IMR-90 (cell line): ENCODE measurements around the gene FAM241A. TPM values are rescaled to one million over a fixed set of nuclear protein-coding genes. Genes with fewer than 3 reads are reported as not detected.

Experiments
- ATAC-seq: fragments of 200-7000 bp; cut with Tn5 transposase; 2 replicates; pipeline ENCODE4 v1.9.1; 2020; ENCODE audit warnings: low read depth, mild to moderate bottlenecking, moderate library complexity
- BruUV-seq: library from RNA; stranded (reverse); fragments of 400-500 nt; replicated peaks from 2 replicates; lab custom pipeline; 2021; lab: Mats Ljungman, UMichigan
- CTCF ChIA-PET: fragments of 300-600 bp; formaldehyde crosslinking; extraction: SDS; loops from one replicate; lab custom pipeline; 2021; ENCODE audit warnings: antibody characterized with exemption; lab: Yijun Ruan, JAX
- POLR2A ChIA-PET: fragments of 300-600 bp; sonication (Branson Sonifier 250); formaldehyde crosslinking; loops from one replicate; lab custom pipeline; 2022; ENCODE audit warnings: antibody characterized with exemption; ENCODE audit not compliant: unreplicated experiment; lab: Charles Lee
- DNase-seq: peaks from one replicate; pipeline ENCODE4 v3.0.0; 2013
- H2AFZ ChIP-seq: replicated peaks from 2 replicates; pipeline ENCODE3; 2013; ENCODE audit warnings: low read length, mild to moderate bottlenecking; ENCODE audit not compliant: poor library complexity
- H2AK5ac ChIP-seq: 2 replicates; pipeline ENCODE4 v1.6.1; 2013; ENCODE audit warnings: low read depth, low read length, inconsistent platforms
- H2AK9ac ChIP-seq: replicated peaks from 2 replicates; pipeline ENCODE3; 2013; ENCODE audit warnings: mild to moderate bottlenecking, low read depth, low read length, moderate library complexity; ENCODE audit not compliant: poor library complexity
- H2BK120ac ChIP-seq: 2 replicates; pipeline ENCODE4 v1.6.1; 2013; ENCODE audit warnings: low read depth, low read length, inconsistent platforms
- H2BK15ac ChIP-seq: 3 replicates; pipeline ENCODE4 v1.6.1; 2013; ENCODE audit warnings: low read depth, low read length, inconsistent platforms
- H2BK20ac ChIP-seq: 2 replicates; pipeline ENCODE4 v1.6.1; 2013; ENCODE audit warnings: low read depth, mild to moderate bottlenecking, inconsistent platforms, low read length, moderate library complexity
- H2BK5ac ChIP-seq: 2 replicates; pipeline ENCODE4 v1.6.1; 2013; ENCODE audit warnings: mild to moderate bottlenecking, low read depth, low read length, inconsistent platforms; ENCODE audit not compliant: poor library complexity, severe bottlenecking
- H3K14ac ChIP-seq: replicated peaks from 2 replicates; pipeline ENCODE4 v1.6.1; 2013; ENCODE audit warnings: low read depth, low read length, inconsistent platforms
- H3K18ac ChIP-seq: 2 replicates; pipeline ENCODE4 v1.6.1; 2013; ENCODE audit warnings: low read depth, low read length, control low read depth
- H3K23ac ChIP-seq: 2 replicates; pipeline ENCODE4 v1.6.1; 2013; ENCODE audit warnings: low read depth, low read length, inconsistent platforms
- H3K27ac ChIP-seq: 2 replicates; pipeline ENCODE4 v1.5.1; 2013; ENCODE audit warnings: mild to moderate bottlenecking, control low read depth, low read length; ENCODE audit not compliant: insufficient read depth
- H3K27me3 ChIP-seq: 2 replicates; pipeline ENCODE4 v1.6.1; 2013; ENCODE audit warnings: low read length; ENCODE audit not compliant: control insufficient read depth, insufficient read depth
- H3K36me3 ChIP-seq: 2 replicates; pipeline ENCODE4 v1.6.1; 2013; ENCODE audit warnings: low read length, mixed read lengths; ENCODE audit not compliant: control insufficient read depth, insufficient read depth
- H3K4ac ChIP-seq: 2 replicates; pipeline ENCODE4 v1.6.1; 2013; ENCODE audit warnings: low read depth, low read length, inconsistent platforms
- H3K4me1 ChIP-seq: 2 replicates; pipeline ENCODE4 v1.6.1; 2013; ENCODE audit warnings: low read length, mixed read lengths; ENCODE audit not compliant: control insufficient read depth, insufficient read depth
- H3K4me2 ChIP-seq: 2 replicates; pipeline ENCODE4 v1.6.1; 2013; ENCODE audit warnings: low read depth, mild to moderate bottlenecking, control low read depth, low read length, moderate library complexity
- H3K4me3 ChIP-seq: 2 replicates; pipeline ENCODE4 v1.5.1; 2013; ENCODE audit warnings: low read depth, mild to moderate bottlenecking, control low read depth, low read length, moderate library complexity; ENCODE audit not compliant: insufficient read depth
- H3K56ac ChIP-seq: 2 replicates; pipeline ENCODE4 v1.6.1; 2013; ENCODE audit warnings: low read length, inconsistent platforms; ENCODE audit not compliant: insufficient read depth; ENCODE audit errors: extremely low read depth
- H3K79me1 ChIP-seq, 2 experiments: 2 replicates each; pipeline ENCODE4 v1.6.1; 2013; ENCODE audit warnings: low read length in 2 of 2, inconsistent platforms in 1 of 2, low read depth in 1 of 2
- H3K9ac ChIP-seq: 2 replicates; pipeline ENCODE4 v1.6.1; 2013; ENCODE audit warnings: low read depth, low read length, control low read depth
- H3K9me1 ChIP-seq: 2 replicates; pipeline ENCODE4 v1.6.1; 2013; ENCODE audit warnings: low read length, inconsistent platforms; ENCODE audit not compliant: insufficient read depth
- H3K9me3 ChIP-seq: 2 replicates; pipeline ENCODE4 v1.6.1; 2013; ENCODE audit warnings: low read length; ENCODE audit not compliant: control insufficient read depth, insufficient read depth
- H4K20me1 ChIP-seq: 2 replicates; pipeline ENCODE4 v1.6.1; 2013; ENCODE audit warnings: low read length, inconsistent platforms; ENCODE audit not compliant: insufficient read depth
- H4K5ac ChIP-seq: 2 replicates; pipeline ENCODE4 v1.6.1; 2013; ENCODE audit warnings: mild to moderate bottlenecking, low read depth, low read length, control low read depth
- H4K8ac ChIP-seq, 2 experiments: 2 replicates each; pipeline ENCODE4 v1.6.1; 2013; ENCODE audit warnings: low read depth in 2 of 2, low read length in 2 of 2, control low read depth in 1 of 2, inconsistent platforms in 1 of 2
- H4K91ac ChIP-seq: 2 replicates; pipeline ENCODE4 v1.6.1; 2013; ENCODE audit warnings: low read depth, low read length, inconsistent platforms; ENCODE audit not compliant: insufficient read depth
- CEBPB ChIP-seq: IDR thresholded peaks from 2 replicates; pipeline ENCODE4 v1.6.1; 2012; ENCODE audit warnings: low read depth, low read length, improper control_type of control experiment
- CHD1 ChIP-seq: IDR thresholded peaks from 2 replicates; pipeline ENCODE4 v1.6.1; 2012; ENCODE audit warnings: low read depth, low read length, improper control_type of control experiment
- CTCF ChIP-seq: conservative IDR thresholded peaks from 2 replicates; pipeline ENCODE4 v1.5.1; 2012; ENCODE audit warnings: mild to moderate bottlenecking, low read depth, low read length, improper control_type of control experiment
- FOS ChIP-seq: fragments of 150-350 bp; IDR thresholded peaks from 2 replicates; pipeline ENCODE4 v1.6.1; 2016; ENCODE audit warnings: low read depth, low read length
- MAFK ChIP-seq: IDR thresholded peaks from 2 replicates; pipeline ENCODE4 v1.6.1; 2012; ENCODE audit warnings: low read depth, low read length, improper control_type of control experiment
- MAZ ChIP-seq: IDR thresholded peaks from 2 replicates; pipeline ENCODE4 v1.6.1; 2012; ENCODE audit warnings: low read depth, mild to moderate bottlenecking, low read length, improper control_type of control experiment, moderate library complexity, borderline replicate concordance
- NFE2L2 ChIP-seq: fragments of 150-350 bp; IDR thresholded peaks from 2 replicates; pipeline ENCODE4 v1.6.1; 2016; ENCODE audit warnings: low read depth, mild to moderate bottlenecking, low read length
- POLR2A ChIP-seq: IDR thresholded peaks from 2 replicates; pipeline ENCODE4 v1.6.1; 2012; ENCODE audit warnings: mild to moderate bottlenecking, low read depth, low read length
- RAD21 ChIP-seq: IDR thresholded peaks from 2 replicates; pipeline ENCODE4 v1.6.1; 2012; ENCODE audit warnings: low read length, improper control_type of control experiment
- RCOR1 ChIP-seq: IDR thresholded peaks from 2 replicates; pipeline ENCODE4 v1.6.1; 2012; ENCODE audit warnings: mild to moderate bottlenecking, low read length, improper control_type of control experiment; ENCODE audit not compliant: insufficient replicate concordance
- RFX5 ChIP-seq: IDR thresholded peaks from 2 replicates; pipeline ENCODE4 v1.8.0; 2012; ENCODE audit warnings: low read depth, mild to moderate bottlenecking, low read length, moderate library complexity
- WGBS, 2 experiments: methylation state at CpG; one replicate each; pipeline versions ENCODE4 v1.1.5 to v1.1.7; 2013; ENCODE audit warnings: missing lambda C conversion rate in 2 of 2; ENCODE audit not compliant: insufficient read length in 1 of 2; ENCODE audit errors: extremely low coverage in 2 of 2; 5-methylcytosine and 5-hydroxymethylcytosine counted together
- dilution Hi-C: fragments of 300-500 bp; cut with HindIII; formaldehyde crosslinking; loops from one replicate; pipeline ENCODE4 v1.14.3; 2018; ENCODE audit warnings: low sequenced_read_pairs; ENCODE audit not compliant: unreplicated experiment
- in situ Hi-C: fragments of 300-500 bp; cut with MboI; formaldehyde crosslinking; loops from 3 replicates; pipeline ENCODE4 v1.14.3; 2019; ENCODE audit warnings: low sequenced_read_pairs, inconsistent platforms, mixed read lengths
- intact Hi-C: fragments of 100-400 bp; cut with micrococcal nuclease; formaldehyde crosslinking; loops from 2 replicates; pipeline ENCODE4 v1.10.0; 2022
- polyA plus RNA-seq, 3 experiments: library from polyadenylated mRNA; depleted of rRNA; stranded (reverse); fragments of >200 nt; gene quantifications; 2 replicates each; pipeline ENCODE4 v1.2.3, GENCODE V29; 2012; ENCODE audit warnings: low replicate concordance in 1 of 3
- total RNA-seq: library from RNA; depleted of rRNA; stranded (reverse); fragments of >200 nt; gene quantifications from 2 replicates; pipeline ENCODE4 v1.2.3, GENCODE V29; 2012
- TF ChIP-seq, protein P1 (sequence below): fragments of 150-350 bp; IDR thresholded peaks from 2 replicates; pipeline ENCODE4 v1.6.1; 2017; ENCODE audit warnings: mild to moderate bottlenecking, antibody characterized with exemption, low read length, low read depth

Gene FAM241A
- total and polyA plus RNA-seq, 2 of the 4 experiments (the other 2 are of a cell fraction), result under 0.01 to 0.24 TPM

- H2BK5ac ChIP-seq, result no peak overlapping the region
- BruUV-seq, result no TSS peak
- WGBS, 2 experiments, result 92% methylated on average over 14 of the region's 43 CpGs; no CpG with 5 or more reads in 1 of the 2 experiments
- no peak overlapping the region for H3K4ac ChIP-seq
- ATAC-seq (no peak), DNase-seq (no peak)
- TF ChIP-seq, protein P1, sequence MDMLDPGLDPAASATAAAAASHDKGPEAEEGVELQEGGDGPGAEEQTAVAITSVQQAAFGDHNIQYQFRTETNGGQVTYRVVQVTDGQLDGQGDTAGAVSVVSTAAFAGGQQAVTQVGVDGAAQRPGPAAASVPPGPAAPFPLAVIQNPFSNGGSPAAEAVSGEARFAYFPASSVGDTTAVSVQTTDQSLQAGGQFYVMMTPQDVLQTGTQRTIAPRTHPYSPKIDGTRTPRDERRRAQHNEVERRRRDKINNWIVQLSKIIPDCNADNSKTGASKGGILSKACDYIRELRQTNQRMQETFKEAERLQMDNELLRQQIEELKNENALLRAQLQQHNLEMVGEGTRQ, result no peak
- TF ChIP-seq NFE2L2 (no peak), RFX5 (no peak), RCOR1 (no peak), CEBPB (no peak), FOS (no peak), POLR2A (no peak), RAD21 (no peak), CHD1 (no peak), MAFK (no peak), CTCF (no peak), MAZ (no peak)
- no peaks in the 10 kb centered on the region for H3K9me1 ChIP-seq
- no peak overlapping the region for H2AK9ac ChIP-seq
- H3K36me3 ChIP-seq, result no peaks in the 10 kb centered on the region
- H2BK15ac ChIP-seq, result no peak overlapping the region
- no peak overlapping the region for H2AFZ ChIP-seq
- dilution Hi-C loops (no loop called here), in situ Hi-C loops (no loop called here), intact Hi-C loops (no loop called here)
- no peak overlapping the region for H2BK120ac ChIP-seq
- no peak overlapping the region for H2BK20ac ChIP-seq
- H3K9me3 ChIP-seq, result no peaks in the 10 kb centered on the region
- H3K27me3 ChIP-seq, result no peaks in the 10 kb centered on the region
- no peak overlapping the region for H3K18ac ChIP-seq
- no peak overlapping the region for H3K56ac ChIP-seq
- no peaks in the 10 kb centered on the region for H4K20me1 ChIP-seq
- H3K27ac ChIP-seq, result no peak overlapping the region
- no peak overlapping the region for H4K8ac ChIP-seq
- H3K9ac ChIP-seq, result no peak overlapping the region
- ChIA-PET CTCF (interaction anchor here (1.1 kb wide), 1 partner anchor 10 kb away, joined by 3 read pairs; no protein-coding TSS in a partner anchor), POLR2A (no interaction called here)
- H4K91ac ChIP-seq, result no peak overlapping the region
- no peak overlapping the region for H3K23ac ChIP-seq
- no peak overlapping the region for H2AK5ac ChIP-seq
- no peak overlapping the region for H3K4me3 ChIP-seq
- H3K4me2 ChIP-seq, result no peak overlapping the region
- no peak overlapping the region for H4K5ac ChIP-seq
- H3K14ac ChIP-seq, result no peak overlapping the region
- H3K4me1 ChIP-seq, result no peaks in the 10 kb centered on the region; the same call in 1 of the 2 replicates
- no peaks in the 10 kb centered on the region for H3K79me1 ChIP-seq
These were observed 77.1 kb downstream of the FAM241A start for GRCh38 chr4:112222219-112222955.
